HK-2 (cell line): Measurements from ENCODE around the gene CRB2.
"Not testable (repeated sequence)": the region's sequence is repeated elsewhere in the genome, so short reads cannot be mapped to it uniquely, and the experiment has no call there.

Source experiments
- DNase-seq: peaks from one replicate; pipeline ENCODE4 v3.0.0-alpha.2; 2018; ENCODE audit not compliant: unreplicated experiment

Gene CRB2

DNA sequence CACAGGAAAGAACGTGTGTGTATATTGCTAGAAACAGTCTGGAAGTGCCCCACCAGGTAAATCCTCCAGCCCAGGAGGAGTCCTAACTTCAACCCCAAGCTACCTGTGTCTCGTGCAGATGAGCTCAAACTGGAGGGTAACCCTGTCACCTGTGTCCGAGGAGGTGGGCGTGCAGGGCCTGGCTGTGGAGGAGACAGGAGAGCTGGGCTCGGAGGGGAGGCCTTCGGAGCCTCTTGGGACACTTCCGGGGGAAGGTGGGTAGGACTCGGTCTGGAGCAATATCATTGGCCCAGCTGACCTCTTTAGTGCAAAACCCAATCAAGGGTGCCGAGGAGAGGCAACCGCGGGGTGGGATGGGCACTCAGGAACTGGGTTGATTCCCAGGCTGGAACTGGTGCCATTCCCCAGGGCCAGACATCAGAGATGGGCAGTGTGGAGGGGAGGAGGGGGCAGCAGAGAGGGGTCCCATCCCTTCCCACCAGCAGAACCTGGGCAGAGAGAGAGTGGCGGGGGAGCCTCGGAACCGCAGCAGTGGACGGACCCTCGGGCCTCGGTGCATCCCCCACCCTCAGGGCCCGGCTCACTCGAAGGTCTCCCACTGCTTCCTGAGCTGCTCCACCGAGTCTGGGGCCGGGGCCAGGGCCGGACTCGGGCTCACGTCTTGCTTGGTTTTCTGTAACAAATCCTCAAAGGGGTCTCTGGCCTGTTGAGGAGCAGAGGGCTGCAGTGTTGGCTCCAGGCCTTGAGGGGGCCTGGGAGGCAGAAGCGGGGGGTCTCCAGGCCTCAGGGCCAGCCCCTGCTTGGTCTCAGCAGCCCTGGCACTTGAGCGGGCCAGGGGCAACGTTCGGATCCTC is 25.1 kb downstream of the CRB2 start:
- no peak for DNase-seq

DNA sequence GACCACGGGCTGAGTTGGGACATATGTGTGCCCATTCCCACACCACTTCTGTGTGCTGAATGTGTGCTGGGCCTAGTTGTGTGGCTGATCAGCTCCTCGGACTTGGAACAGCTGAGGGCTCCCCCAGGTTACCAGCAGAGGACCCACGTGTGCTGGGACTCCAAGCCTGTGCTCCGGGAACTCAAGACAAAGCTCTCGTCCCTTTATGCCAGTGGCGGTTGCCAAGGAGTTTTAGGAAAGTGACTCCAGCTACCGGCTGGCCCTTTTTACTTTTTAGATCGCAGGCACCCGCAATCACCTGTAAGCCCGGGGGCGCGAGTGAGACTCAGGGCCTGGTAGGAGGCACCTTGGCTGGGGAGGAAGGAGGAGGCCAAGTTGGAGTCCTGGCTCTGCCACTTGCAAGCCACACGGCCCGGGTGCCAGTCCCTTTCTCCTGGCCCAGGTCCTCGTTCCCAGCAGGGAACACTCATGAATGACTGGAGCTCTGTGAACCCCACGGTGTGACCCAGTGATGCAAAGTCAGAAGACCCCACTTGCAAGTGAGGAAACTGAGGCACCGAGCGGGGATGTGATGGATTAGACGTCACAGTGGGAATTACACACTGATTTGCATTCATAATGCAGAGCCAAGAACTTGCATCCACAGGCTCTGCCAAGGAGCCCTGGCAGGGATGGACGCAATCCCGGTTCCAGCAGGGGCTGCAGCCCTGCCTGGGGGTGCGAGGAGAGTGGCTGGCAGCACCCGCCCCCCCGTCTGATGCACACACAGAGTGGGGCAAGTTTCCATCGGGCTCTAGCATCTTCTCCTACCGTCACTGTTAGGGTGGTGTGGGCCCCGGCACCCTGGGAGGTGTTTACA is 26.9 kb downstream of the CRB2 start:
- DNase-seq, result no peak

DNA sequence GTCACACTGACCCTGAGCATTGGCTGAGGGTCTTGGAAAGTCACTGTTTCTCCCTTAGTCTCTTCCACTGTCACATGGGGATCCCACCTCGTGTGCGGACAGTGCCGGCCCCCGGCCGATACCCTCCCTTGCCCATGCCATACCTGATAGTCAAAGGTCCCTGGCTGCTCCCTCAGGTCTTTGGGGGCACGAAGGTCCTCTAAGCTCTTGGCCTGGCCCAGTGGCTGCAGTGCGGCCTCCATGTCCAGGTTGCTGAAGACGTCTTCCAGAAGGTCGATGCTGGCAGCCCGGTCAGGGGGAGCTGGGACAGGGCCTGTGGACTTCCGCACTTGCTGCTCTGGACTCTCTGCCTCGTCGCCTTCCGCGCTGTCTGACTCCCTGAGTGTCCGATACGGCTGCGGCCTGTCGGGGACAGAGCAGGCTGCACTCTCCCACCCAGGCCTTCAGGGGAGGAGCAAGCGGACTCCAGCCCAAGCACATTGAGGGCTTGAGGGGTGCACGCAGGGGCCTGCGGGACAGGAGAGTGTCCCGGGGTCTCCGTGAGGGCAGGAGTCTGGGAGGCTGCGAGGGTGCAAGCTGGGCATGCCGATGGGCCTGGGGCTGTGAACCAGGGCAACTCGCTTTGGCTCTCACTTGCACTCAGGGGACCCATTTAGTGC is 27.6 kb downstream of the CRB2 start:
- no peak for DNase-seq

DNA sequence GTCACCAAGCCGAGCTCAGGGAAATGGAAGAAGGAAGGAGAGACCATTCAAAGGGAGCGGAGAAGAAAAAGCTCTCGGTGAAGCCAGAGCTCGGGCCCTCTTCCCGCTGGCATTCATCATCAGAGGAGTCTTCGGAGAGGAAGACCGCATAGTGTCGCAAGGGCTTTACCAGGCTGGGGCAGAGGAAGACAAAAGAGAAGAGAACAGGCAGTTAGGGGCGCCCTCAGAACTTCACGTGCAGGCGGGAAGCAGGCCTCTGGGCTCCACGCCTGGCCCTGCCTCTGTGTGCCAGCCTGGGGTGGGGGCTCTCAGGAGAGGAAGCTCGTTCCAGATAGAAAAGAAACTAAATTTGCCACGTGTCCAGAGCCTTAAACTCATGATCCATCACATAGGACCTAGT is 31.7 kb downstream of the CRB2 start:
- DNase-seq, result no peak

DNA sequence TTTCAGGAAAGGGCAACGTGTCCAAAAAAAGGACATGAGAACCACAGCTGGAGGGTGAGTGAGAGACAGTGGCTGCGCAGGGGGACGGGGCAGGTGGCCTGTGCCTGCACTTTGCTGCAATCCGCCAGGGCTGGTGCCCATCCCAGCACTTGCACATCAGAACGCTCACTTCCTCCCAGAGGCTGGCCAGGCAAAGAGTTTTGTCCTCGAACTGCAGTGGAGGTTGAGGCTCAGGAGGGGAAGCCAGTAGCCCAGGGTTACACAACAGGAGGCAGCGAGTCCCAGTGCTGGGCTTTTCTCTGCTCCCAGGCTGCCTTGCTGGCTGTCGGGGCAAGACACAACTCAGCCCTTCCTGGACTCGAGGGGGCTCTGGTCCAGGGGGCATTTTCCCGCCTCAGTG is 33.1 kb downstream of the CRB2 start:
- DNase-seq, result no peak

DNA sequence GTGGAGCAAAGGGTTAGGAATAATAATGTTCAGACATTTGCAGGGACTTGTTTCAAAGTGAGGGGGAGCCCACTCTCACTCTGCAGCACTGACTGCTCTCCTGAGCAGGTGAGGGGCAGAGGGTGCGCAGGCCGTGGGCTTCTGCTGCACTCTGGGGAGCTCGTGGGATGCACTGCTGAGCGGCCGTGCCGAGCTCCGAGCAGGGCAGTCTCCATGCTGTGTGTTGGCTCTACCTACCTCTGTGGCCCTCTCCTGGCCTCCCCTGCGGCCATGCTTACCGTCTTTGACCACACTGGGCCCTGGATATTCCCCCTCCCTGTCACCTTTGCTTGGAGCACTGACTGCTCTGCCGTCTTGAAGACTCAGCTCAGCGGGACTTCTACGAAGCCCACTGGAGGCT is 33.7 kb downstream of the CRB2 start:
- no peak for DNase-seq

DNA sequence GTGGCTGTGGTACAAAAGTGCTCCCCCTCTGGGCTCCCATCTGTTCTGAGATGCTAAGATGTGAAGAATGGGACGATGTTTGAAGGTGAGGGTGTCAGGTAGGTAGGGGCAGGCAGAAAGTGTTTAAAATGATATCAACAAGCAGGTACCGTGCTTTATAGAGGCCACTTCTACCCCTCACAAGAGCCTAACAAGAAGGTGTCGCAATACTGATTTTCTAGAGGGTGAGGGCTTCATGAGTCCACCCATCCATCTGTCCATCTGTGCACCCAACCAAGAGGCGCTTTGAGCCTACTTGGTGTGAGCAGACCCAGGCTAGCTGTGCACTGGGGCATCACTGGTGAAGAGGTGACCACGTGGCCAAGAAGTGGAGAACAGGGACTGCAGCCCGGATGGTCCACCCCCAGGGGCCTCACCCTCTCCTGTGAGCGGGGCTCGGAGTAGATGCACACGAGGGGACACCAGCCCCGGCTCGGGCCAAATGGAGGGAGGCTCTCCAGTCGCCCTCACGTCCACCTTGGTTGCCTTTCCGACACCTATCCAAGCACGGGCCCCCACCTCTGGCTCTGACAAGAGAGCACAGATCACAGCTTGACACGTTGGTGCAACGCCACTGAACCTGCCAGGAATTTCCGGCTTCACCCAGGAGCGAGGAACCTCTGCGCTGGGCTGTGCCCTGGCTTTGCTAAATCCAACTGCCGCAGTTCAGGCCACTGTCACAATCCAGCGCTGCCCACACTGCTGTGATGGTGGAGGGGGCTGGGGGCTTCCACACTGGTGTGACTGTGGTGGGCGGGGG is 34.5 kb downstream of the CRB2 start:
- DNase-seq, result no peak

DNA sequence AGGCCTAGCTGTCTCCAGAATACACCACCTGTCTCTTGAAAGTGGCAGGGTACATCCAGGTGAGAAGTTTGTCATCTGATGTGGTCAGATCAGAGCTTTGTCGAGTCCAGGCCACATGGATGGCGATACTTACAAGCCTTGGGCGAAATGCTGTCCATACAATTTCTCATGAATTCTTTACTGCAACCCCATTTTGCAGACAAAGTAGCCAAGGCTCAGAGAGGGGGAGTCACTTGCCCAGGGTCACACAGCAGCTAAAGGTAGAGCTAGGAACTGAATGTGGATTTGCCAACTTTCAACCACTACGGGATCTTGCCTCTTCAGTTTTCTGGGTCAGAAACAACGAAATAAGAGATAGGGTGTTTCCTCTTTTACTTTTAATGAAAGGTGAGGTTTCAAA is 35.2 kb downstream of the CRB2 start:
- no peak for DNase-seq

DNA sequence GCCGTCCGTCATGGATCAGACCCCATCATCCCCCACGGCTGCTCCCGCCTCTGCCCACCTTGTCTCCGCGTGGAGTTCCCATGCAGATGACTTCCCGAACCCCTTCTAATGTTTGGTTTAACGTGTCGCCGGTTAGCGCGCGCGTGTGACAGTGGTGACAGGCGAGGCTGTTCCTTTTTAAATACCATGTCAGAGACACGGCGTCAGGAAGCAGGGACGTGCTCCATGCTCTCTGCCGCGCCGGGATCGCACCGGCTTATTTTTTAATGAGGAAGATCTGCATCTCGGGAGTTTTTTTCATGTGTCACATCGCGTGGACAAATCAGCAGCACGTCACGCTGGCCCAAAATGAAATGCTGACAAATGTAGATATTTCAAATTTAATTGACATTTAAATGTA is 35.9 kb downstream of the CRB2 start:
- DNase-seq, result no peak

DNA sequence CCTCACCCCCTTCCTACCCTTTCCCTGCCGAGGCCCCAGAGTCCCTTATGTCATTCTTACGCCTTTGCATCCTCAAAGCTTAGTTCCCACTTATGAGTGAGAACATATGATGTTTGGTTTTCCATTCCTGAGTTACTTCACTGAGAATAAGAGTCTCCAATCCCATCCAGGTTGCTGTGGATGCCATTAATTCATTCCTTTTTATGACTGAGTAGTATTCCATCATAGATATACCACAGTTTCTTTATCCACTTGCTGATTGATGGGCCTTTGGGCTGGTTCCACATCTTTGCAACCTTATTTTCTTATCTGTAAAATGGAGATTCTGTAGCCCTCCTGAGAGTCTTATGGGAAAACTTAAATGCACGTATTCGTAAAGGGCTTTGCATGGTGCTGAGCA is 36.8 kb downstream of the CRB2 start:
- no peak for DNase-seq

DNA sequence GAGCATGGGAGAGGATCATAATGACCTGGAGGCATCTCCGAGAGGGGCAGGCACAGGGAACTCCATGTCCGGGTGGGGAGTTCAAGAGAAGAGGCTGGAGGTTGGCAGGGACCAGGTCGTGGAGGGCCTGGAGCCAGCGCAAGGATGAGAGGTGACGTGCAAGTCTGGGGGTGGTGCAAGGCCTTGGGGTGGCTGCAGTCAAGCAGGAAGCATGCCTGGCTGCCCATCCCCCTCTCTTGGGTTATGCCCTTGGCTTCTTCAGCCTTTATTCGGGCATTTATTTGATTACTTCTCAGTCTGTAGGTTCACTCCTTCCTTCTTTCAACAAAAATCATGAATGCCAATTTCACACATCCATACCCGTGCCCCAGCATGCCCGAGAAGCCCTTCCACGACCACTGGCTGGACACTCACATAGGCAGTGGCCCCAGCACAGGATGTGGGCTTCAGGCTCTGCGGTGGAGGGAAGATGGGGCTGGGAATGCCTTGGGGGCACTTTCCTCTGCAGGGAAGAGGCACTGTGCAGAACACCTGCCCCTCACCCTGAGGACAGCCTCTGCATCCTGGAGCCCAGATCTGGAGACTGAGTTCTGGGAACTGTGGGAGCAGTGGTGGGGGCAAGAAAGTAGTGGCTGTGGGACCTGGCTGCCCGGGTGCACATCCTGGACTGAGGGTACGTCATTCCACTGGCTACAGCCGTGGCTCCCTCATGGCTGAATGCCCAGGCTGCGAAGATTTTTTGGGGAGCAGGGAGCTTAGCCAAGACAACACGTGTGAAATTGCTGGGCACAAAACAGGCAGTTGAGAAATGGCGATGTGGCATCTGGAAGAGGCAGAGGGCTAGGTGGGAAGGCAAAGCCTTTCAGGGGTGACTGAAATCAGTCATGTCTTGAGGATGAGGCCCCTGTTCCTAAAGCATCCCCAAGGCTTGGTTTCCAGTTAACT is 38.6 kb downstream of the CRB2 start:
- DNase-seq, result no peak

DNA sequence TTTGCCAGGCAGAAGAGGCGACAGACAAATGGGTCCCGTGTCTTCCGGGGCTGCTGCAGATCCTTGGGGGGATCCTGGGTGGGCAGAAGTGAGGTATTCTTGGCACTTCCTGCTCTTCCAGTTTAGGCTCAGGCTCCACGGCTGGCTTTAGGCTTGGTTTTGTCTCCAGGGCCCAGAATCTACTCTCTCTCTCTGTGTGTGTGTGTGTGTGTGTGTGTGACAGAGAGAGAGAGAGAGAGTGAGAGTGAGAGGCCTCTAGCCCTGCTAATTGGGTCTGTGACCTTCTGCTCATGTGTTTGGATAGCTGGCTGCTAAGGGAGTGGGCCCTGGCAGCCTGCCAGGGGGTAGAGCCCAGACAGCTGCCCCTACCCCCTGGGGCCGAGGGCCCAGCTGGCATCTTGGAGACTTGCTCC is 39.3 kb downstream of the CRB2 start:
- DNase-seq, result no peak

DNA sequence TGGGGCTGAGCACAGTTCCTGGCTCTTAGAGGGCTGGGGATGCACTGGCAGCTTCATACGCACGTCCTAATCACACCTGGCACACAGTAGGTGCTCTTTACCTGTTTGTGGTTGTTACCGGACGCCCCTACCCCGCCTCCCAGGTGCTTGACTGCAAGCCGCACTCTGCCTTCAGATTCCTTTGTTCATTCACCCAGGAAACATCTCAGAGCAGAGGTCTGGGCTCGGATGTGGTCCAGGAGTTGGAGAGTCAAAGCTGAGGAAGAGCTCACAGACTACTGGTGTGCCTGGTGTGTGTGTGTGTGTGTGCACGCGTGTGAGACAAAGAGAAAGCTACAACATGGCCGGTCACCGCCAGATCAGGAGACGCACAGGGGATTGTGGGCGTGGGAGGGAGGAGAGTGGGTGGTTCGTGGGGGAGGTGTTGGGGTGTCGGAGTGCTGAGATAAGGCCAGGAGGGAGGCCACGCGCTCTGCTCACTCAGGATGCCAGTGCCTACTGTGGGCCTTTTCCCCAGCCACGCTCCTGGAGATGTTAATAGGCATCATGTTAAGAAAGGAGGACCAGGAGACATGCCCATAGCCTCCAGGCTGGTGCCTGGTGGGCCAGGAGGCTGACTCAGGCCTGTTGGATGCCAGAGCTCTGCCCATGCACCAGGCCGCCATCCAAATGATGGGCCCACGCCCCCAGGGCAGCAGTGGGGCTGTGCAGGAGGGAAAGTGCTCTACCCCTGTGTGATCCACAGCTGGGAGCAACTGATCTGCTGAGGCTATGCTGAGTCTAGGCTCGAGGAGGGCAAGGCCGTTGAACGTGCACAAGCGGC is 39.9 kb downstream of the CRB2 start:
- DNase-seq, result no peak

DNA sequence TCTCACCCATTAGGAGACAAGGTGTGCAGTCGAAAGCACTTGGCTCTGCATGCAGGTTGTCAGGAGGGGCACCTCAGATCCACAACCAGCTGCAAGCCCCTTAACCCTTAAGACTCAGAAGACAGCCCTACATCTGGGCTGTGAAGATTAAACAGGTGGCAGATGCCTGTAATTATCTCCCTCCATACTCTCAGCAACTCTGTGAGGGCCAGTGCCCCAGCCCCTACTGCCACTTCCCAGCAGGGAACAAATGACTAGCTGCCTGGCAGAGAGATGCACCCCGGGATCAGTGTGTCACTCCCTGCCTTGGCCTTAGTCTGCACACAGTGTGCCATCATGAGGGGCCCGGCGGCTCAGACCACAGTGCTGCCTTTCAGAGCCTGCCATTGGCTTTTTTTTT is 42.0 kb downstream of the CRB2 start:
- no peak for DNase-seq

DNA sequence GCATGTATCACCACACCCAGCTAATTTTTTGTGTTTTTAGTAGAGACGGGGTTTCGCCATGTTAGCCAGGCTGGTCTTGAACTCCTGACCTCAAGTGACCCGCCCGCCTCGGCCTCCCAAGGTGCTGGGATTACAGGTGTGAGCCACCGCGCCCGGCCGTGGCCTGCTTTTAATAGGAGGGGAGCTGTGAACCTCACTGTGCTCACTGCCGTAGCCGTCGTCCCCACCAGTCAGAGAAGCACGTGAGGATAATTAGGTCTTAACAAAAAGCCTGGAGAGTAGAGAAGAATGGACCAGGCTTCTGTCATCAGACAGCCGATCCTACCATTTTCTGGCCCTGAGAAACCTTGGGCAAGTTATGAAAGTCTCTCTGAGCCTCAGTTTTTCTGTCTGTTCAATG is 42.9 kb downstream of the CRB2 start:
- not testable (repeated sequence) for DNase-seq

DNA sequence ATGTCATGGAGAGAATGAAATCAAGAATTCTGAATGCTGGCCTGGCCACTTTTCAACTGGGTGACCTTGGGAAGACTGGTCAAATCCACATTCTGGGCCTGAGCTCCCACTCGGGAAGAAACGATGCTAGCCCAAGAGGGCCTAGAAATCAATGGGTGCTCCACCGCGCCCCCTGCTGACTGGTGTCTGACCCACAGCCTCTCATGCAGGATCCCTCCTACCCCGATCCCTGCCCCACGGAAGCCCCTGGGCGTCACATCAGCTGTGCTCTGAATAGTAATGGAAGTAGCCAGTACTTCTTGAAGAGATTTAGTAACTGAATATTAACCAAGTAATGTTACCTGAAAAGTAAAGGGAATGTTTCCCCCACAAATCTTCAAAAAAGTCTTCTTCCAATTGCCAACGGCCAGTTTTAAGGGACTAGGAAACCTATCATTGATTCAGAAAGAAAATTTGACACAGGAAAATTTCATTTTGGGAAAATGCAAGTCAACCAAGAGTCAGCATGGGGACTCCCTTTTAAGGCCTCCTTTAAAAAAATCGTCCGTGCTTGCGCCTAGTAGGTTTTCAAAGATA is 43.9 kb downstream of the CRB2 start:
- DNase-seq, result no peak

DNA sequence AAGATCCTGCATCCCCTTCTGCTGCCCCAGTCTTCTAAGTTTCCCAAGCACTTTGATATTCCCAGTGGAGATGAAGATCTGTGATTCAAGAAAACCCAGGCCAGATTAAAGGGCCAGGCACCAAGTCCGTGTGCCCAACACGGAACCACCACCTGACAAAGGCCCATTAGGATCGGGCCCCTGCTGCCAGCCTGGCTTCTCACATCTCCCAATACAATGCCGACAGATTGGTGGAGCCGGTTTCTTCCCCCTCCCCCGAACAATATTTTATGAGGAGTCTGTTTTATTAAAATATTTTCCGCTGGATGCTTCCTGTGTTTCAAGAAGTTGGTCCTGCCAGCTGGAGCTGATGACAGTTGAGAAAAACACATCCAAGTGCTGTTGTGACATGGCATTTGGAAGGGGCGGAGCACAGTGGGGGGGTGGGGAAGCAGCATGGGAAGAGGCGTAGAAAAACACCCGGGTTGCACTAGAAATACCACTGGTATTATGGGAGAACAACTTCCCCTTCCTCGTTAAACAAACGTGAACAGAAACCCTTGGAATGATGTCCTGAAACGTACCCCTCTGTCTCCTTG is 45.0 kb downstream of the CRB2 start:
- DNase-seq, result no peak

DNA sequence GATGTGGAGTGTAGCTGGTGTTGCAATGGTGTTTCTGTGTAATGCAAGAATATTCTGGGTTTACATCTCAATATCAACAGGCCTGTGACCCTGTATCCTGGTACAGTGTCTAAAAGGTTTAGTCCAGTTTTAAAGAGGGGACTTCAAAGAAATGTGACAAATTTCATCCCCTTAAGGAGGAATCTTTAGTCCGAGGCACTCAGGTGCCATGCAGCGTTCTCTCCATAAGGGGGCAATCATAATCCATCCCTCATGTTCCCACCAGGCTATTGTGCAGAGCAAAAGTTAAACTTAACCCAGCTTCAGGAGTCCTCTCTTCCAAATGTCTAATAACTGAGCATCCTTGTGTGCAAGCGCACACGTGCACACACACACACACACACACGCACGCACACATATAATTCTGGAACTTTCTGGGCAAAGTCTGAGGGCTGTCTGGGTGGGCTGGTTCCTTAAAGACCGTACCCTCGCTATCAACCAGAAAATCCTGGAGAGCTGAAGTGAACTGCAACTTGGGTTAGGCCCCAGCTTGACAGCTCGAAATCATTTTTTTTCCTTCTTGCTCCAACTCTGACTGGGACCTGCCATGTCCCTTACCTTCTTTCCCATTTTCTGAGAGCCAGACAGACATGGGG is 46.0 kb downstream of the CRB2 start:
- no peak for DNase-seq
